HS-27A (cell line): ENCODE results near the gene TSPEAR.

Source experiments
- DNase-seq: peaks from one replicate; pipeline ENCODE4 v3.0.0-alpha.2; 2012; ENCODE audit warnings: low read depth, missing footprints

The TSPEAR gene

DNA sequence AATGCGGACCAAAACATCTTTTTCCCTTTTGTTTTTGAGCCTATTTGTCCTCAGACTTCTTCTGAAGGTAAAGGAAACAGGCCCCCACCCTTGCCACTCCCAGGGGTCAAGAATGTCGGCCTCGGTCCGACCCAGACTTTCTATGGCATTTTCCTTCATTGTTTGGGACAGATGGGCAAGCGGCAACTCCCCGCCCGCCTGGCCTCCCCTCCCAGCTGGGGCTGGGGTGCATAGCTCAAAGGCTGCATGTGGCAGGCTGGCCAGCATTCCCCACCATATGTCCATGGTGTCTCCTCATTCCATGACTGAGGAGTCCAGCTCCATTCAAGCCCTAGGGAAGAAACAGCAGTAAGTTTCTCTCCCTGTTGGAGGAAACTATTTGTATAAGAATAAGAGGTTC, 29.4 kb upstream of the TSPEAR start:
- no peak for DNase-seq

- no peak for DNase-seq
Observed at GRCh38 chr21:44739316-44739715, 27.9 kb upstream of the TSPEAR start.

GRCh38 chr21:44738621-44739020, 27.2 kb upstream of the TSPEAR start:
- DNase-seq = no peak

DNA sequence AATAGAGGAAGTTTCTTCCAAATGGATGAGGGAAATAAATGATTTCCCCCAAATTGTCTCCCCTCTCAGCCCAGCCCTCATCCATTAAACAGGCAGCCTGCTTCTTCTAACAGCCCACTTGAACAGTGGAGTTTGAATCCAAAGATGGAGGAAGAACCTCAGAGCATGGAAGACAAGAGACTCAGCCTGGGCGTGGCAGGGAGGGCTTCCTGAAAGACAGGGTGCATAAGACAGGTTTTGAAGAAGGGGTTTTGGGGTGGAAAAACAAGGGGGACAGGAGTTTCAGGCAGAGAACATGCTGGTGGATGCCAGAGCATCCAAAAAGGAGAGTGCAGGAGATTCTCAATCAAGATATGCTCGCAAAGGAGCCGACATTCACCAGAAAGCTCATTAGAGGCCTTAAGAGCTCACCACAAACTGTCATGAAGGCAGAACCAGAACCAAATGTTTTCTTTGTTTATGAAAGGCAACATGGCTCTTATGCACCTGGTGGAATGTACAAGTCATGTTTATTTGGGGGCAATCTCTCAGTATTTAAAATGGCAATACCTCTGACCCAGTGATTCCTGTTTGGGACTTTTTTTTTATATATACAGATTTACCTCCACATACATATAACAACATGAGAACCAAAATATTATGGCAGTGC, 26.5 kb upstream of the TSPEAR start:
- peak; percentile 26 for DNase-seq

GRCh38 chr21:44736291-44737004, 25.1 kb upstream of the TSPEAR start:
- no peak for DNase-seq

- DNase-seq = no peak
Observed at GRCh38 chr21:44735821-44736220, 24.4 kb upstream of the TSPEAR start.

DNA sequence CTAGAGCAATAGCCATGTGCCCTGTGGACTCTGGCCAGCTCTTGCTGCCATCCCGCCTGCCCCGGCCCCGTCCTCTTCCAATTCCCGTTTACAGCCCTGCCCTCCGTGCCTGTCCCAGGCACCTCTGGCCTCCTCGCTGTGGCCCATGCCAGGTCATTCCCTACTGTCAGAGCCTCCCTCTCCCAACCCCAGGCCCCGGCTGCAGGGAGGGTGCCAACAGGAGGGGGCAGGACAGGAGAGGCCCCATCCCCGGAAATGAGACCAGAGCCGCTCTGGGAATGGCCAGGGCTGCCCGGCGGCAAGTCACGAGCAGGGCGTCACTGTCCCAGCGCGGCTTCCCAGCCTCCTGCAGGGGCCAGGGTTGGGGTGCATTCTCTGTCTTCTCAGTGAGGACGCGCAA, 23.5 kb upstream of the TSPEAR start:
- no peak for DNase-seq

DNA sequence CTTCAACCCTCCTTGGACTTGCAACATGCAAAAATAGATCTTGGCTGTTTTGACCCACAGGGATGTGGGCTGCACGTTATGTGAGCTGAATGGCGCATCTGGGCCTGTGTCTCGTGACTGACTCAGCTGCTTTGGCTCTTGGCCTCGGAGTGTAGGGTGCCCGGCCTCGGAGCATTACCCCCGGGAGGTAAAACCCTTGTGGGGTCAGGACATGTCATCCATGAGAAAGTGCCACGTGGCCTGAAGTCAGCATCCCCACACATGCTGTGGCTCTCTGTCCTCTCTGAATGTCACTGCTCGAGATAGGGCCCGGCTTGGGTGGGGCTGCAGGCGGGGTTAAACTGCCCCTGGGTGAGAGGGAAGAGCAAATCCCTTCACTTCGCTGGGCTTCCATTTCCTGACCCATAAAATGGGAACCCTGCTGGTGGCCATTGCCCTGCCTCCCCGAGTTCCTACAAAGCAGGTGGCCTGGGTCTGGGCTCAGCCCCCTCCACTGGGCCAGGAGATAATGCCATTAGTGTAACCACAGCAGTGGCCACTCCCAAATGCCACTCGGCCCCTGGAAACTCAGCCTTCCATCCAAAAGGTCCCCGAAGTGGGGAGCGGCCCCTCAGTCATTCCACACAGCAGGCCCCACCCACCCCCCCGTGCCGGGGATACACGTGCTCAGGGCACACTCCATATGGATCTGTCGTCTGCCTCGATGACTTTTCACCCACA, 22.8 kb upstream of the TSPEAR start:
- no peak for DNase-seq

- DNase-seq = no peak
Observed at GRCh38 chr21:44732956-44733355, 21.6 kb upstream of the TSPEAR start.

DNA sequence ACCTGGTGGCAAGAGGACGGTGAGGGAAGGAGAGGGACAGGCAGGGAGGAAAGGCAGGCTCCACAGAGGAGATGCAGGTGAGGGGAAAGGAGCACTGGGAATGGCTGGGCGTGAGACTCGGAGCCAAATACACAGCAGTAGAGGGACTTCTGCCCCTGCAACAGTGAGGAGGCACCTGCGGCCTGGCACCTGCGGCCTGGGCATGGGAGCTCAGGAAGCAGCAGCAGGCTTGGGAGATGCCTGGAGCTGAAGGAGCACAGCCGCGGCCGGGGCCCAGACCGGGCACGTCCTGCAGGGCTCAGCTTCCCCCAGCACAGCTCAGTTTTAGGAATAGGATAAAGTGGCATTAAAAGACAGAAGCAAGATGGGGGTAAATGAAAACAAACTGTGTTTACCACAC, 20.9 kb upstream of the TSPEAR start:
- DNase-seq = no peak

DNA sequence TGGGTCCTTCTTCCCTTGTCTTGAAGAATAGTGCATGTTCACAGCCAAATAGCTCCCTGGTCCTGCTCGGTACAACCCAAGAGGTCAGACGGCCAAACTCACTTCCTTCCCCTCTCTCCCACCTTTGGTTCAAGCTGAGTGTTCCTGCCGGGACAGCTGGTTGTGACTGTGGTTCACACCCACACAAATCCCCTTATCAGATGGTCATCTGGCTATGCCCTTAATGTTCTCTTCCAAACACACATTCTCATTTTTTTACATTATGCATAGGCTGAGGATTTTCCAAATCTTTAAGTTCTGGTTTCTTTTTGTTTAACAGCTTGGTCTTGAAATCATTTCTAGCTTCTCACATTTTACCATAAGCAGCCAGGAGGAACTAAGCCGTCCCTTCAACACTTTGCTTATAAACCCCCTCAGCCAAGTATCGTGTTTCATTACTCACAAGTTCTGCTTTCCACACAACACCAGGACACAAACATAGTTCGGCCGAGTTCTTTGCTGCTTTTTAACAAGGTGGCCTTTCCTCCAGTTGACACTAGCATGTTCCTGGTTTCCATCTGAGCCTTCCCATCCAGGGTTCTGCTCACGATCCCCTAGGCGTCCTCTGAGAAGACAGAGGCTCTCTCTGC, 19.7 kb upstream of the TSPEAR start:
- no peak for DNase-seq

DNA sequence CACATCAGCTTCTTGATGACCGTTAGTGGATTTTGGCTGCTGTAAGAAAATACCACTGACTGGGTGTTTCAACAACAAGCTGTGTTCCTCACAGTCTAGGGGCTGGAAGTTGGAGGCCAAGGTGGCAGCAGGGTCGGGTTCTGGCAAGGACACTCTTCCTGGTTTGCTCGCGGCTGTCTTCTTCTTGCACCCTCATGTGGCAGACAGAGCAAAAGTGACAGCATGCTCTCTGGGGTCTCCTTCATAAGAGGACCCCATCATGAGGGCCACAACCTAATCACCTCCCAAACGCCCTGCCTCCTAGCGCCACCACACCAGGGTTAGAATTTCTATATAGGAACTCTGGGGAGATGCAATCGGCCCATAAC, 18.6 kb upstream of the TSPEAR start:
- no peak for DNase-seq

- DNase-seq = no peak
Observed at GRCh38 chr21:44729336-44730027, 18.1 kb upstream of the TSPEAR start.

DNA sequence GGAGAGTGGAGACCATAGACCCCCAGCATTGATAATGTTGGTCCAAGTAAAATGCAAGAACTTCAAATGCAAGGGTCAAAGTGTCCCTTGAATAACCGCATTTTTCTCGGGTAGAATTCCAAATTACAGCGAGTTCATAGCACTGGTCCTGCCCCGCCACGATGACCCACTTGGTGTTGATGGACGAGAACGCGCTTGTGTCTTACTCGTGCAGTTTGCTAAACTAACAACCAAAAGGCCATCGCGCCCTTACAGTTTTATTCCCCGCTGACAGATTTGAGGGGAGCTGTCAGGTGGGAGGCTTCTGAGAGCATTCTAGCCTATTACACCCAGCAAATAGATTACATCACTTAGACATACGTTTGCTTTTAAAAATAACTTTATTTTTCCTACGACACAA, 17.3 kb upstream of the TSPEAR start:
- DNase-seq = no peak

DNA sequence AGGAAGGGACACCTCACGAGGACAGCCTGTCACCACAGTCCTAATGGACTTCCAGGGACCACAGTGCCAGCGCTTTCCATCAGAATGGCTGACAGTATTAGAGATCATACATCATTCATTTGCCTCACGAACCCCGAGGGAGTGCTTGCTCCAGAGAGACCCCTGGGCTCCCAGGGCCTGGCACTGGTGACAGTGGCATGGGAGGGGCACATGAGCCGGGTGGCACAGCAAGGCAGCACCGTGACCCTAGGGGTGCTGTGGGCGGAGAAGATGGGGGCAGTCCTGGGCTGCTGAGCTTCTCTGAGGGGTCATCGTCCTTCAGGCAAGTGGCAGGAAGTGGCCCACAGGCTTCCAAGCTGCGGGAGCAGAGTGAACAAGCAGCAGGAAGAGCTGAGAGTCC, 16.4 kb upstream of the TSPEAR start:
- DNase-seq = no peak

DNA sequence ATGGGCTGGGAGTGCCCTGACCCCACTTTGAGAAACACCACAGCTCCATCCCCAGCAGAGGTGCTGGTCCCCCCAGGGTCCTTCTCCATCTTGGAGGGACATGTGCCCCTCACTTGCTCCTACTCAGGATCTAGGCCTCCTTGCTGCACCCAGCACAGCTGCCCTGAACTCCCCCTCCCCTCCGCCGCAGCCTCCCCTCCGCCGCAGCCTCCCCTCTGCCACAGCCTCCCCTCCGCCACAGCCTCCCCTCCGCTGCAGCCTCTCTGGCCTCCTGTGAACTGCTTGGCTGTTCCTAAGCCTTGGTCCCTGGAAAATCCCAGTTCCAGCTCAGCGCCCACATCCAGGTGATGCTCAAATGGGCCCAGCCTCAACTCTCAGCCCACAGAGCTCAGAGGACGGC, 15.9 kb upstream of the TSPEAR start:
- DNase-seq = no peak

- no peak for DNase-seq
Observed at GRCh38 chr21:44726826-44727225, 15.5 kb upstream of the TSPEAR start.

DNA sequence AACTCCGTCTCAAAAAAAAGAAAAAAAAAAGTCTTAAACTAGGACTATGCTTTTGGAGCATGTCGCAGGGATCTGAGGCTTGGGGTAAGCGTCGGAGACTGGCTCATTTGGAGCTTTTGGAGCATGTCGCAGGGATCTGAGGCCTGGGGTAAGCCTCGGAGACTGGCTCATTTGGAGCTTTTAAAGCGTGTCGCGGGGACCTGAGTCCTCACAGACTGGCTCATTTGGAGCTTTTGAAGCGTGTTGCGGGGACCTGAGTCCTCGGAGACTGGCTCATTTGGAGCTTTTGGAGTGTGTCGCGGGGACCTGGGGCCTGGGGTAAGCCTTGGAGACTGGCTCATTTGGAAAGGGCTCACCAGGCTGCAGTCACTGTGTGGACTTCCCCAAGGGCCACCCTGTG, 13.6 kb upstream of the TSPEAR start:
- no peak for DNase-seq

GRCh38 chr21:44724196-44724595, 12.8 kb upstream of the TSPEAR start:
- no peak for DNase-seq

DNA sequence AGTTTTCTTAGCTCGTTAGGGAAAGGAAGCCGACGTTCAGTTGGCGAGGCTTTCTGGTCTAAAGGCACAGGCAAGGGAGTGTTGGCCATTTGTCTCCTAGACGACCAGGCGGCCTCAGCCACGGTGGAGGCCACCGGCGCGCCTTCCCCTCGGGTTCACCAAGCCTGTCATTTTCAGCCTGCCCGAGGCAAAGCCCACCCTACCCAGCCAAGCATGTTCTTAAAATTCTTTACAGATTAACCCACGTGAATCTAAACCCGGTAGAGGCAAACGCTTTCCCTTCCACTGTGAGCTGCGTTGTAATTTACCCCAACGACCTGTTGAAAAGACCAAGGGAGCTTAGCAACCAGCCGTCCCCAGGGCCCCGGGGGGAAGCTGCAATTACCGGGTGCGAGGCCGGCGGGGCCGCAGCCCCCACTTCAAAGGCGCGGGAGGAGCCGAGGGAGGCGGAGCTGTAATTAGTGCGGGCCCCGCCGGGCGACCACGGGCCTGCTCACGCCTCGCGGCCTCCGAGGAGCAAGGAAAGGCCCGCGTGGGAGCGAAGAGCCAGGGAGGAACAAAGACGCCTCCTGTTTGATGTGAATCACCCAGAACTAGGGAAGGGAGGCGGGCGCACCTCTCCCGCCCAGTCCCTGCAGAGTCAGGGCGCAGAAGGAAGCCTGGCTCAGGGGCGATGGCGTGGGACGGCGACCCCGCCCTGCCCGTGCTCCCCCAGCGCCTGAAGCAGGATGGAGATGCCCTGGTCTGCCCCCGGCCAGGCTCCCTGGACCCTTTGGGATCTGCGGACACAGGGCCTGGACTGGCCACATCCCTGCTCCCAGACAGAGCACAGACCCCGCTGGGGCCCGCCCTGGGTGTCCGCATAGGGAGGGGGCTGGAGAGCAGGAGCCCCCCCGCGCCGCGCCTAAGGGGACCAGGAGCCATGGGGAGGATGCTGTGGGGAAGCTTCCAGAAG, 12.1 kb upstream of the TSPEAR start:
- DNase-seq = no peak

DNA sequence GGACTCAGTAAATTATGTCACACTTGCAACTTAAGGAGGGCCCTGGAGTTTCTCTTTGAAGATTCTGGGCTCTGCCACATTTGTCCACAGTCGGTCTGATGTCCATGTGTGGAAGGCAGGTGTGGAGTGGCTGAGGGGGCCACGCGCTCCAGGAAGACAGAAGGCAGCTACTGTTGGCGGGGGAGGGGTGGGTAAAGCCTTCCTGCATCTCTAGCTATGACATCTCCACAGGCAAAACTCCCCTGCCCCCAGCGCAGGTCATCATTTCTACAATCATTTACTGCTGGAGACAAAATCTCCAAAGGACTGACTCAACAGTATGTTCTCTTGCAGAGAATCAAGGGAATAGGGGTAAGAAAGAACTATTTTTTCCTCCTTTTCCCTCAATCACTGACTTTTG, 11.4 kb upstream of the TSPEAR start:
- DNase-seq = no peak
